GM12872 (cell line): ENCODE data around the gene FZD7.

Experiments
- CTCF ChIP-seq: IDR thresholded peaks from 3 replicates; pipeline ENCODE4 v1.5.1; 2011; ENCODE audit warnings: low read depth, mild to moderate bottlenecking, low read length, moderate library complexity; ENCODE audit not compliant: insufficient read depth

Gene FZD7

DNA sequence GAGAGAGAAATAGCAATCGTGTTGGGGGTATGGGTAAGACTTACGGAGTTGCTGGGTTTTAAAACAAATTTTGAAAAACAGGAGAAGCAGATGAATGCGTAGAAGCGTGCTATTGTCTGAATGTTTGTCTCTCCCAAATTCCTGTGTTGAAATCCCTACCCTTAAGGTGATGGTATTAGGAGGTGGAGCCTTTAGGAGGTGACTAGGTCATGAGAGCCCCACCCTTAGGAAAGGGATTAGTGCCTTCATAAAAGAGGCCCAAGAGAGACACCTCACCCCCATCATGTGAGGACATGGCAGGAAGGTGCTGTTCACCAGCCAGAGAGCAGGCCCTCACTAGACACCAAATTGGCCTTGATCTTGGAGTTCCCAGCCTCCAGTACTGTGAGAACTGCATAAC, 40.7 kb upstream of the FZD7 start:
- TF ChIP-seq CTCF = no peak

DNA sequence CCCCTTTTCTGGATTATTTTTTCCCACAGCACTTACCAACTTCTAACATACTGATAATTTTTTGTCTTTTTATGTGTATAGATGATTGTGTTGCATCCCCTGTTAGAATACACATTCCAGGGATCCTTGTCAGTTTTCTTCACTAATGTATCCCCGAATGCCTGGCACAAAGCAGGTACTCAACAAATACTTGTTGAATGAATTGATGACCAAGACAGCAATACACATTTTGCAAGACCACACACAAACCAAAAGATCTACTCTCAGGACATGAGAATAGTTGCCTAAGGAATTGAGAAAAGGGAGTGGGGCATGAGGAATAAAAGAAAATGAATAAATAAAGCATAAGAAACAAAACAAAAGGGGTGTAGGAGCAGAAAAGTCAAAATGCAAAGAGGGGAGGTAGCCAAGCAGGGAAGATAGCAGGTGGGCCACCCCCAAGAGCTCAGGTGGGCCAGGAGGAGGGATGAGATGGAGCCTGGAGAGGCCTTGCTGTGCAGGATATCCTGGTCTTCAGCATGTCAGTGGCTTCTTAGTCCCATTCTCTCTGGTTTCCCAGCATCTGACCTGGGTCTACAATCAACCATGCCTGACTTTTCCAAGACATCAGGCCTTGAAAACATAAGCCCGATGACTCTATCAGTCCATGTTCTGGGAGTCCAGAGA, 38.5 kb upstream of the FZD7 start:
- TF ChIP-seq CTCF = no peak

GRCh38 chr2:201996006-201996405, 37.6 kb upstream of the FZD7 start:
- no peak for TF ChIP-seq CTCF

DNA sequence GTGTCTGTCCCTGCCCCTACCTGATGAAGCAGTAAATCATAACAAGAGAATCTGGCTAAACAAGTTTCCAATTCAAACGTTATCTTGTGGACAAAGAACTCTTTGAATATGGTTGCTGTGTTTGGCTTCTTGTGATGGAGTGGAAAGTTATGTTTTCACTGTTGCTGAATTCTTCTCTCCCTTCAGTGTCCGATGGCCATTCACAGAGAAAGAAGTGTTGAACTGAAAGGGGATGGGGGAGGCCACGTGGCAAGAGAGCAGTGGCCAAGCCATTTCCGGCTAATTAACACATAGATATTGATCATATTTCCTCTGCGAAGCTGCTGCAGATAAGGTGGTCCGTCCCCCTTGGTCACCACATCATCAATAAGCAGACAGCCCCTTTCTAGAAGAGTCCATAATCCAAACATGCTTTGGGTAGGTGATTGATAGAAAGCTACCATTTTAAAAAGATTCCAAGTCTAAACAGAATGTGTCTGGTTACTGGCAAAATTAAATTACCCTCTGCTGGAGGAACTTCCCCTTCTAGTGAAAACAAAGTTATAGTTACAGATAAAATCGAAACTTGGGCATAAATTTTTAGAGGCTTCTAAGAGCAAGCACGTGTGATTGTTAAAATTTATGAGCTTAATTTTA, 36.9 kb upstream of the FZD7 start:
- TF ChIP-seq CTCF = no peak

GRCh38 chr2:201999279-201999678, 34.4 kb upstream of the FZD7 start:
- TF ChIP-seq CTCF = no peak

- no peak for TF ChIP-seq CTCF
Observed at GRCh38 chr2:202001826-202002225, 31.8 kb upstream of the FZD7 start.

GRCh38 chr2:202002381-202002780, 31.3 kb upstream of the FZD7 start:
- no peak for TF ChIP-seq CTCF
